SKM-1 treated with dmso at 0.1 percent for 144 hours (cell line): ENCODE data around the gene SCAF4.

Experiments
- DNase-seq: peaks from one replicate; lab custom pipeline; 2025; ENCODE audit not compliant: unreplicated experiment; lab: John Stamatoyannopoulos, UW

SCAF4 gene

GRCh38 chr21:31713115-31713514 is 18.8 kb downstream of the SCAF4 start:
- no peak for DNase-seq

DNA sequence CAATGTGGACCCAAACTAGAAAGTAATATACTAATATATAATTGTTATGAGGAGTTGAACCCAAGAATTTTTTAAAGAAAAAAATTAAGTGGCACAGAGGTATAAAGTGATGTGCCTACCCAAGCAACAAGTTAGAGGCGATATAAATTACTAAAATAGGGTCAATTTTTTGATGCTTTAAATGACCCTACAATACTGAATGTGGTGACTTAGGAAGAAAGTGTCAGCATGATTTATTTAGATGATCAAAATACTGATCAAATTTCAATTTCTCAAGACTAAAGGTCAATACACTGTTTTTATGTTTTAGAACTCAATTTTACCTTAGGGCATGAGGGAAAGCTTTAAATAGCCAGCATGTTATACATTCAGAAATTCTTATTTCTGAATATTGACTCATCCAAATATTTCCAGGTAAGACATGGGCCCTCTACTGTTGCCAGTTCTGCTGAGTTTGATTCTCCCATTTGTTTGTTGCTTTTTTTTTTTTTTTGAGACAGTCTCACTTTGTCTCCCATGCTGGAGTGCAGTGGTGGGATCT is 20.1 kb downstream of the SCAF4 start:
- DNase-seq, result no peak

GRCh38 chr21:31711326-31711725 is 20.6 kb downstream of the SCAF4 start:
- DNase-seq, result no peak

DNA sequence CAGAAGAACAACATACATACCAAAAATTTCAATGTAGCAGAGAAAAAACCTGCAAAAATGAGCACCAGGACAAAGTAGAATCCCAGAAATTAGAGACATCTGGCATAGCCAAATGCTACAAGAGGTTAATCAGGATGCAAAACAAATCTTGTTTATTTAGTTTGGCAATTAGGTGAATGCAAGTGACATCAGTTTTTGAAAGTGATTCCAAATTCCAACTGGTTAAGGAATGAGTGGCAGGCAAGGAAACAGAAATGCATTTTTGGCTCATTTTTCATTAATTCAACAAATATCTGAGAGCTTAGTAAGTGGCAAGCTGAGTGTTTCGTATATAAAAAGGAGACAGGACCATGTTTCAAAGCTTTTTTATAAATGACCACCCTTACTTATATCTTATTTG is 21.3 kb downstream of the SCAF4 start:
- DNase-seq, result no peak

DNA sequence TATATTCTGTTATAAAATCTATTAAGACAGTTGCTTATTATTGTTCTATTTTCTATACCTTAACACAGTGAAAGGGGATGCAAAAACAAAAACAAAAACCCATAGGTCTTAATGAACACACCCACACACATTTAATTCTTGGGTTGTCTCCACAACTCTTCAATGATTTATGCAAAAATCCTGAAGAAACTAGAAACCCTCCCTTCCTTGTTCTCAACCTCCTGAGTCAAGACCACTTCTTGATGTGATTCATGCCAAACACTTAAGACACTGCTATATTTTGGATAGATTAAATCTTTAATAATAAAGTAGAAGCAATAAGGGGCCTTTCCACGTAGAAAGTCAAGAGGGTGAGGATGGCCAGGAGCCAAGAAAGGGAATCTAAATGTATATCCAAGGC is 23.4 kb downstream of the SCAF4 start:
- DNase-seq, result no peak

DNA sequence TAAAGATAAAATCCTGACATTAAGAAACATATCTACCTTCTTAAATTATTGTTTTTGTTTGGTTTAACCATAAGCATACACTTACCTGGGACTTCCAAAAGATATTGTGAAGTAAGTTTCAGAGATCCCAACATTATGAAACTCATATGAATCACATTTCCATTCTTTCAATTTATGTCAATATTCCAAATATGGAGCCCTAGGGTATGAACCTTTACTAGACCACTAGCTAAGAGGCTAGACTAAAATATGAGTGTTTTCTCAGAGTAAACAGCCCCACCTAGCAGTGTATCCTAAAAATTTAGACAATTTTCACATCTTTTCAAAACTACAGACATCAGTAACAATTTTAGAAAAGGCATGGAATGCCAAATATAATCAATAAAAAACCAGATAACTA is 24.4 kb downstream of the SCAF4 start:
- DNase-seq, result no peak

DNA sequence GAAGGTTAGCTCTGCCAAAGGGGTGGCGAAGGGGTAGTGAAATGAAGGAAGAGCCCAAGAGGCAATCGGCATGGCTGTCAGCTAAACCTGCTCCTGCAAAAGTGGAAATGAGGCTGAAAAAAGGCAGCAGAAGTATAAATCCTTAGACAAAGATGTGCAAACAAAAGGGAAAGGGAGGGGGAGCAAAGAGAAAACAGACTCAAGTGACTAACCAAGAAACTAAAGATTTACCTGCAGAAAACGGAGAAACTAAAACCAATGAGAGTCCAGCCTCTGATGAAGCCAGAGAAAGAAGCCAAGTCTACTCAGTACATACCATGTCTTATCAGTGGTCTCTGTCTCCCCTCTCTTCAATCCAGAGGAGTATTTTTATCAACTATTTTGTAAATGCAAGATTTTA is 25.4 kb downstream of the SCAF4 start:
- no peak for DNase-seq

- no peak for DNase-seq
These were observed 31.9 kb downstream of the SCAF4 start for GRCh38 chr21:31700040-31700439.

GRCh38 chr21:31698461-31698860 is 33.5 kb downstream of the SCAF4 start:
- DNase-seq, result no peak

DNA sequence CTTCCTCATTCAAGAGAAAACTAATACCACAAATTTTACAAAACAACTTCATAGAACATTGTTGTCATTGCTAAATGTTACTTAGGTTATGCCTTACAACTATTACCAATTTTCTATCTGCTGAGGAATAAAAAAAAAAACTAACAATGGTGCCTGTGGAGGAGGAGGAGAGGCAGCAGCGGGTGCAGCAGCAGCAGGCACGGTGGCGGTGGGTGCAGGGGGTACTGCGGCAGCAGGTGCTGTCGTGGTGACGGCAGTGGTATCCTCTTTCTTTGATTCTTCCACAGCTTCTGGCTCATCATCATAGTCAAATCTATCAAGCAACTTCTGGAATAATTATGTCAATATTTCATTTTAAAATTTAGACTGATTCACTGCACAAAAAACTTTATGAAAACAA is 35.5 kb downstream of the SCAF4 start:
- no peak for DNase-seq

- no peak for DNase-seq
These were observed 38.7 kb downstream of the SCAF4 start for GRCh38 chr21:31693222-31693621.

DNA sequence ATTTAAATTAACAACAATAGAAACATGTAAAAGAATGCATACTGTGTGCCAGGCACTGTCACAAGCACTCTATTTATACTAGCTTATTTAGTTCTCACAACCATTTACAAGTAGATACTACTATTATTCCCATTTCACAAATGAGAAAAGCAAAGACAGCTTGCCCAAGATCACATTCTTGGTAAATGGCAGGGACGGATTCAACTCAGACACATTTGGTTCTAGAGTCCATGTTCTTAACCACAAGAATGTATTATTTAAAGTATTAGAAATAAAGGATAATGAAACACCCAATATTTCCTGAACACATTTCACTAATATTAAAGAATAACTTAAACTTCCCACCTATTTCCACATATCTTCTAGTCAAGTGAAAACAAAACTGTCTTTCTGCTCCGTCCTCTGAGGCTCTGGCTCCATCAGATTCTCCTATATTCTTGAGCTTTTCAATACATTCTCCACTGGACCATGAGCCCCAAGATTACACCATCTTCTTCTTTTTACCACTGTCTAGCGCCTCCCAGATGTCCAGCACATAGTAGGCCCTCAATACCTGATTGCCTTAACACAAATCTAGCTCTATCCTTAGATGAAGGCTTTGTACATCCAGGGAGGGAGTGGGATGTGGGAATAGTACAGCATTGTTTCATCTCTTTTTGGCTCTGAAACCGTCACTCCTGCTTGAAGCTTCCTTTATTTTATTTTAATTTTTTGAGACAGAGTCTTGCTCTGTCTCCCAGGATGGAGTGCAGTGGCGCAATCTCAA is 43.1 kb downstream of the SCAF4 start:
- no peak for DNase-seq

GRCh38 chr21:31687108-31687507 is 44.8 kb downstream of the SCAF4 start:
- no peak for DNase-seq

DNA sequence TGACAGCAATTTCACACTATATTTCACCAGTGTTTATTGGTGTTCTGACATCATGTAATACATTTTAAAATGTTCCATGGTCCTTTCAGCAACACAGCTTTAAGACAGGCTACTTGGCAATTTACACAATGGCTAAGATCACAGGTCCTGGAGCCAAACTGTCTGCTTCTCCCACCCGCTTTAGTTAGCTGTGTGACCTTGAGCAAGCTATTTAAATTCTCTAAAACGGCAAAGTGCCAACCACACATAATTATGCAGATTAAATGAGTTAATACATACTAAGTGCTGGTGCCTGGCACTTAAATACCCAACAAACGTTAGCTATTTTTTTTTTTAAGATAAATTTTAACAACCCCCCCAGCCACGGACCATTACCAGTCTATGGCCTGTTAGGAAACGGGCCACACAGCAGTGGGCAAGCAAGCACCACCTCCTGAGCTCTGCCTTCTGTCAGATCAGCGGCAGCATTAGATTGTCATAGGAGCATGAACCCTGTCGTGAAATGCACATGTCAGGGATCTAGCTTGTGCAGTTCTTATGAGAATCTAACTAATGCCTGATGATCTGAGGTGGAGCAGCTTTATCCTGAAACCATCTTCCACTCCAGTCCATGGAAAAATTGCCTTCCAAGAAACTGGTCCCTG is 45.5 kb downstream of the SCAF4 start:
- no peak for DNase-seq

GRCh38 chr21:31684918-31685317 is 47.0 kb downstream of the SCAF4 start:
- no peak for DNase-seq

DNA sequence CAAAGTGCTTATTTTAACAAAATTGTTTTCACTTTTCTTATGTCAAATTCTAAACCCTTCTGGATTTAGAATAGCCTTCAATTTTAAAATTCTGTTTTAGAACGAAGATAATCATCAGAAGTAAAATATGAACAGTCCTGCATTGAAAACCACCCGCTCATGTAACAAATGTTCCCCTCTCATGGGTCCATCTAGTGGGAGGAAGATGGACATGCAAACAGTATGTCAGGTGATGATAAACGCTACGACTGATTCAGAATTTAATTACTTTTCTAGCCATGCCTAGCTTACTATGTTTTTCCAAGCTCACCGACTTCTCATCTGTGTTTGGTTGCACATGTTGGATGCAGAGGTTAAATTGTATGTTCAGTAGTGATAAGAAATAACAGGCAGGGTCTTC is 48.9 kb downstream of the SCAF4 start:
- DNase-seq, result no peak

DNA sequence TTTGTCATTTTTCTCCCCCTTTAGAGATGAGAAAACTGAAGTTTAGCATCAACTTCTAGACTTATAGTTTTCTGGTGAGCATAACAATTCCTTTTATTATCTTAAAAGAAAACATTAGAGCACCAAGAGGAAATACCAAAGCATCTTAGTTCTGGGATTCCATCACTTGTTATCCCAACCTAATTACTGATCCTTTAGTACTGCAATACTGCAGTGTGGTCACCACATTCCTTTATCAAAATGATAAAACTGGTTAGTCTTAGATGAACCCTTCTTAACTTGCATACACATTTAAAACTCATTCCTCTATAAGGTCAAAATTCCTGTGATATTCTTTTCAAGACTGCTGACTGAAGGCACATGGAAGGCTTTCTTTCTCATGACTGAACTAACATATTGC is 49.3 kb downstream of the SCAF4 start:
- no peak for DNase-seq

- no peak for DNase-seq
These were observed 53.4 kb downstream of the SCAF4 start for GRCh38 chr21:31678478-31678877.

DNA sequence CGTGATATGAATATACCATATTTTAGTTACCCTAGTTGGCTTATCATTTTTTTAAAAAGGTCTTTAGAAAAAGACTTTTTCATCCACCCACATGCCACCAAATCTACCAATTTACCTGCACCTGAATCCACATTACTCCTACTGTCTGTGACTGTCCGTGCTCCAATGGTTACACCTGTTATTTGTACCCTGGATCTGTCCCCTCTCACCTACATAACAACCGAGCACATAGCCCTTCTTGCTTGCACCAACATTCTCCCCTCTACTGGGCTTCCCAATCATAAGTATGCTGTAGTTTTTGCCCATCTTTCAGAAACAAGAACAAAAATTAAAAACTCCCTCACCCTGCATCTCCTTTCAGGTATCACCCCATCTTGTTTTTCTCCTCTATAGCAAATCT is 54.9 kb downstream of the SCAF4 start:
- DNase-seq, result no peak

DNA sequence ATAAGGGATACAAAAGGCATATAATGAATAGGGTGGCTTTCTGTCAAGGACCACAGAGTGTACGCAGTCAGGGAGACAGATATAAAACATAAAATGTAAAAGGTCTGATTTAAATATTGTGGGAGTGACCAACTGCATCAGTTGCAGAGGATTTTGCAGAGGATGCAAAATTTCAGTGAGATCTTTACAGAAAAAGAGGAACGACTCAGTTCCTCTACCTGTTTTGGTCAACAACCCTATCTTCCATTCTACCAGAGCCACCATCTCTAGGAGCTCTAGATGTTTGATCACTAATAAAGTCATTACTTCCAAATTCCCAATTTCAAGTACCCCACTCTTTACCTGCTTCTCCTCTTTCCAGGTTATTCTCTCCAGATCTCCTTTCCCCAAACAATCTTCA is 56.0 kb downstream of the SCAF4 start:
- DNase-seq, result no peak

DNA sequence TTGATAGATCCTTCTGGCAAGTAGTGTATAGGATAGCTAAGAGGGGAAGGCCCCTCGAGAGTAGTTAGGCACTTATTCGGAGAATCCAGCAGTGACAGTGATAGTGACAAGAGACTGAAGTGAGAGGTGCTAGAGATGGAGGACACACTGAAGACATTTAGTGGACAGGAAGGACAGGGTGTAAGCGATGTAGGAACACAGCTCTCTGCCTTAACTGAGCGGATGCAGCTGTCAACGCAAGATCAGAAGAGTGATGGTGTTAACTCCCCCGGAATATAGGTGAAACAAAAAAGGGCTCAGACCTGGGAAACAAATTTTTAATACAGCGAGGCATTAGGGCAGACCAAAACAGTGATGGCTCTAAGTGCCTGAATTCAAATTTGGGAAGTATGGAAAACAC is 56.6 kb downstream of the SCAF4 start:
- DNase-seq, result no peak

- no peak for DNase-seq
These were observed 58.5 kb downstream of the SCAF4 start for GRCh38 chr21:31673321-31673912.
